Cardiac muscle cell (in vitro differentiated cells and primary cell): ENCODE results near the gene ACAT2. TPM values are rescaled to one million over a fixed set of nuclear protein-coding genes. Genes with fewer than 3 reads are reported as not detected.

Experiments
- DNase-seq, 2 donors: peaks; one replicate each; pipeline versions ENCODE4 v3.0.0 to v3.0.0-alpha.2; 2010 to 2017; ENCODE audit warnings: low read depth in 1 of 2, low spot score in 1 of 2
- H3K27ac ChIP-seq: fragments of 200-600 bp; sonication (generic); 2 replicates; pipeline ENCODE4 v1.5.1; 2016
- H3K27me3 ChIP-seq: fragments of 200-600 bp; sonication (generic); 2 replicates; pipeline ENCODE4 v1.6.0; 2016; ENCODE audit warnings: control low read depth
- H3K36me3 ChIP-seq: fragments of 200-600 bp; sonication (generic); 2 replicates; pipeline ENCODE4 v1.5.1; 2016; ENCODE audit warnings: control low read depth
- H3K4me1 ChIP-seq: fragments of 200-600 bp; sonication (generic); 2 replicates; pipeline ENCODE4 v1.8.1; 2017; ENCODE audit warnings: low read depth, mild to moderate bottlenecking, mixed run types
- H3K4me3 ChIP-seq: fragments of 200-600 bp; sonication (generic); 2 replicates; pipeline ENCODE4 v1.5.1; 2016; ENCODE audit warnings: mild to moderate bottlenecking
- H3K9me3 ChIP-seq: fragments of 200-600 bp; sonication (generic); 2 replicates; pipeline ENCODE4 v1.5.1; 2017; ENCODE audit warnings: low read depth, mild to moderate bottlenecking, control low read depth
- CTCF ChIP-seq: IDR thresholded peaks from 2 replicates; pipeline ENCODE4 v1.5.1; 2012; ENCODE audit warnings: low read depth, mild to moderate bottlenecking, low read length
- polyA plus RNA-seq: library from polyadenylated mRNA; unstranded; fragments of >200 nt; fragmentation: Nextera tagmentation; extraction: Ambion mirVana; gene quantifications from 2 replicates; pipeline ENCODE4 v1.2.1, GENCODE V29; 2016
- total RNA-seq: library from RNA; depleted of rRNA; stranded (reverse); fragments of >200 nt; gene quantifications from 2 replicates; pipeline ENCODE4 v1.2.3, GENCODE V29; 2016

ACAT2 gene
- total and polyA plus RNA-seq, 2 experiments from 2014 or later, result 14.2 to 179 TPM

GRCh38 chr6:159766906-159767305 lies 5.1 kb downstream of the ACAT2 start:
- TF ChIP-seq CTCF, result no peak
- no peak for DNase-seq
- no peak overlapping the region for H3K27ac ChIP-seq
- no peaks in the 10 kb centered on the region for H3K9me3 ChIP-seq
- H3K27me3 ChIP-seq, result no peaks in the 10 kb centered on the region
- H3K36me3 ChIP-seq, result peaks cover 56% of the 10 kb centered on the region
- no peak overlapping the region for H3K4me3 ChIP-seq
- H3K4me1 ChIP-seq, result peaks cover 6% of the 10 kb centered on the region

GRCh38 chr6:159769470-159769869 lies 7.6 kb downstream of the ACAT2 start:
- Histone ChIP-seq H3K36me3 (peaks cover 68% of the 10 kb centered on the region), H3K27ac (no peak overlapping the region), H3K4me1 (no peaks in the 10 kb centered on the region), H3K27me3 (no peaks in the 10 kb centered on the region), H3K9me3 (no peaks in the 10 kb centered on the region), H3K4me3 (no peak overlapping the region)
- TF ChIP-seq CTCF, result no peak
- no peak for DNase-seq

- peaks cover 71% of the 10 kb centered on the region for H3K36me3 ChIP-seq
- no peak for DNase-seq
- H3K4me1 ChIP-seq, result no peaks in the 10 kb centered on the region
- no peak overlapping the region for H3K4me3 ChIP-seq
- no peaks in the 10 kb centered on the region for H3K9me3 ChIP-seq
- no peak for TF ChIP-seq CTCF
- H3K27ac ChIP-seq, result no peak overlapping the region
- H3K27me3 ChIP-seq, result no peaks in the 10 kb centered on the region
These were observed 10.4 kb downstream of the ACAT2 start for GRCh38 chr6:159772196-159772595.

- no peak for TF ChIP-seq CTCF
- H3K9me3 ChIP-seq, result no peaks in the 10 kb centered on the region
- H3K4me3 ChIP-seq, result no peak overlapping the region
These were observed 15.5 kb downstream of the ACAT2 start for GRCh38 chr6:159777240-159777904.

GRCh38 chr6:159778131-159778530 lies 16.3 kb downstream of the ACAT2 start:
- no peak for TF ChIP-seq CTCF
- Histone ChIP-seq H3K4me1 (no peaks in the 10 kb centered on the region), H3K27ac (no peak overlapping the region), H3K27me3 (no peaks in the 10 kb centered on the region), H3K4me3 (no peak overlapping the region), H3K36me3 (peaks cover 81% of the 10 kb centered on the region), H3K9me3 (no peaks in the 10 kb centered on the region)
- no peak for DNase-seq

More at GRCh38 chr6:159777240-159777904, 15.5 kb downstream of the ACAT2 start:
- no peak overlapping the region for H3K27ac ChIP-seq
- H3K27me3 ChIP-seq, result no peaks in the 10 kb centered on the region
- no peak for DNase-seq
- no peaks in the 10 kb centered on the region for H3K4me1 ChIP-seq
- H3K36me3 ChIP-seq, result peaks cover 75% of the 10 kb centered on the region
